ENCODE results near the gene BRD4. TPM values are rescaled to one million over a fixed set of nuclear protein-coding genes. Genes with fewer than 3 reads are reported as not detected.

The BRD4 gene
- total and polyA plus RNA-seq, 4 donors: 16.3 to 59.0 (median 40.2) TPM

- no peaks in the 10 kb centered on the region for H3K9me3 ChIP-seq (ENCODE audit: control insufficient read depth, insufficient read depth, low read length)
- no peak overlapping the region for H3K27ac ChIP-seq (ENCODE audit: low read depth, low read length)
- H3K27me3 ChIP-seq (ENCODE audit: control insufficient read depth, insufficient read depth, low read length): no peaks in the 10 kb centered on the region
- no peak overlapping the region for H3K4me3 ChIP-seq (ENCODE audit: low read depth, low read length)
- peaks cover 13% of the 10 kb centered on the region for H3K4me1 ChIP-seq (ENCODE audit: control insufficient read depth, insufficient read depth, low read length)
- 92% methylated on average over 20 of the region's 26 CpGs for WGBS (ENCODE audit: insufficient coverage)
- H3K36me3 ChIP-seq (ENCODE audit: control insufficient read depth, insufficient read depth, low read length): peaks cover 91% of the 10 kb centered on the region
- DNase-seq (ENCODE audit: low read depth in 4 of 6, low spot score in 6 of 6): no peak
Measured at GRCh38 chr19:15239337-15239949, 92.9 kb downstream of the BRD4 start.

GRCh38 chr19:15238639-15239155, 93.6 kb downstream of the BRD4 start:
- peaks cover 84% of the 10 kb centered on the region for H3K36me3 ChIP-seq (ENCODE audit: control insufficient read depth, insufficient read depth, low read length)
- H3K4me1 ChIP-seq (ENCODE audit: control insufficient read depth, insufficient read depth, low read length): peaks cover 13% of the 10 kb centered on the region
- WGBS (ENCODE audit: insufficient coverage): 90% methylated on average over 26 of the region's 29 CpGs
- no peaks in the 10 kb centered on the region for H3K9me3 ChIP-seq (ENCODE audit: control insufficient read depth, insufficient read depth, low read length)
- H3K27me3 ChIP-seq (ENCODE audit: control insufficient read depth, insufficient read depth, low read length): no peaks in the 10 kb centered on the region
- no peak for DNase-seq (ENCODE audit: low read depth in 4 of 6, low spot score in 6 of 6)
- no peak overlapping the region for H3K4me3 ChIP-seq (ENCODE audit: low read depth, low read length)
- H3K27ac ChIP-seq (ENCODE audit: low read depth, low read length): no peak overlapping the region

- Histone ChIP-seq H3K27ac (ENCODE audit: low read depth, low read length) (no peak overlapping the region), H3K4me3 (ENCODE audit: low read depth, low read length) (no peak overlapping the region), H3K36me3 (ENCODE audit: control insufficient read depth, insufficient read depth, low read length) (peaks cover 77% of the 10 kb centered on the region), H3K9me3 (ENCODE audit: control insufficient read depth, insufficient read depth, low read length) (no peaks in the 10 kb centered on the region), H3K27me3 (ENCODE audit: control insufficient read depth, insufficient read depth, low read length) (no peaks in the 10 kb centered on the region), H3K4me1 (ENCODE audit: control insufficient read depth, insufficient read depth, low read length) (peaks cover 19% of the 10 kb centered on the region)
- DNase-seq (ENCODE audit: low read depth in 4 of 6, low spot score in 6 of 6): no peak
- 82% methylated on average over 27 of the region's 42 CpGs for WGBS (ENCODE audit: insufficient coverage)
Measured at GRCh38 chr19:15237759-15238638, 94.3 kb downstream of the BRD4 start.

- no peaks in the 10 kb centered on the region for H3K9me3 ChIP-seq (ENCODE audit: control insufficient read depth, insufficient read depth, low read length)
- 100% methylated on average over 1 of the region's 9 CpGs for WGBS (ENCODE audit: insufficient coverage)
- no peaks in the 10 kb centered on the region for H3K27me3 ChIP-seq (ENCODE audit: control insufficient read depth, insufficient read depth, low read length)
- peaks cover 27% of the 10 kb centered on the region for H3K4me1 ChIP-seq (ENCODE audit: control insufficient read depth, insufficient read depth, low read length)
- H3K27ac ChIP-seq (ENCODE audit: low read depth, low read length): no peak overlapping the region
- peaks cover 67% of the 10 kb centered on the region for H3K36me3 ChIP-seq (ENCODE audit: control insufficient read depth, insufficient read depth, low read length)
- no peak for DNase-seq (ENCODE audit: low read depth in 4 of 6, low spot score in 6 of 6)
- no peak overlapping the region for H3K4me3 ChIP-seq (ENCODE audit: low read depth, low read length)
Measured at GRCh38 chr19:15236886-15237285, 95.5 kb downstream of the BRD4 start.

GRCh38 chr19:15235781-15236180, 96.6 kb downstream of the BRD4 start:
- Histone ChIP-seq H3K27me3 (ENCODE audit: control insufficient read depth, insufficient read depth, low read length) (no peaks in the 10 kb centered on the region), H3K27ac (ENCODE audit: low read depth, low read length) (no peak overlapping the region), H3K4me3 (ENCODE audit: low read depth, low read length) (no peak overlapping the region), H3K4me1 (ENCODE audit: control insufficient read depth, insufficient read depth, low read length) (peaks cover 25% of the 10 kb centered on the region), H3K9me3 (ENCODE audit: control insufficient read depth, insufficient read depth, low read length) (no peaks in the 10 kb centered on the region), H3K36me3 (ENCODE audit: control insufficient read depth, insufficient read depth, low read length) (peaks cover 58% of the 10 kb centered on the region)
- no CpG with 5 or more reads among the region's 2 CpGs for WGBS (ENCODE audit: insufficient coverage)
- no peak for DNase-seq (ENCODE audit: low read depth in 4 of 6, low spot score in 6 of 6)

GRCh38 chr19:15234431-15235130, 97.8 kb downstream of the BRD4 start:
- Histone ChIP-seq H3K4me3 (ENCODE audit: low read depth, low read length) (no peak overlapping the region), H3K27me3 (ENCODE audit: control insufficient read depth, insufficient read depth, low read length) (no peaks in the 10 kb centered on the region), H3K27ac (ENCODE audit: low read depth, low read length) (no peak overlapping the region), H3K4me1 (ENCODE audit: control insufficient read depth, insufficient read depth, low read length) (peaks cover 20% of the 10 kb centered on the region), H3K9me3 (ENCODE audit: control insufficient read depth, insufficient read depth, low read length) (no peaks in the 10 kb centered on the region), H3K36me3 (ENCODE audit: control insufficient read depth, insufficient read depth, low read length) (peaks cover 46% of the 10 kb centered on the region)
- WGBS (ENCODE audit: insufficient coverage): 68% methylated on average over 5 of the region's 10 CpGs
- DNase-seq (ENCODE audit: low read depth in 4 of 6, low spot score in 6 of 6): no peak

- no peaks in the 10 kb centered on the region for H3K27me3 ChIP-seq (ENCODE audit: control insufficient read depth, insufficient read depth, low read length)
- 92% methylated on average over 10 of the region's 10 CpGs for WGBS (ENCODE audit: insufficient coverage)
- peaks cover 20% of the 10 kb centered on the region for H3K4me1 ChIP-seq (ENCODE audit: control insufficient read depth, insufficient read depth, low read length)
- H3K9me3 ChIP-seq (ENCODE audit: control insufficient read depth, insufficient read depth, low read length): no peaks in the 10 kb centered on the region
- no peak overlapping the region for H3K27ac ChIP-seq (ENCODE audit: low read depth, low read length)
- H3K36me3 ChIP-seq (ENCODE audit: control insufficient read depth, insufficient read depth, low read length): peaks cover 21% of the 10 kb centered on the region
- no peak for DNase-seq (ENCODE audit: low read depth in 4 of 6, low spot score in 6 of 6)
- no peak overlapping the region for H3K4me3 ChIP-seq (ENCODE audit: low read depth, low read length)
Measured at GRCh38 chr19:15231271-15231670, 101.1 kb downstream of the BRD4 start.

GRCh38 chr19:15227261-15227660, 105.1 kb downstream of the BRD4 start:
- no peak overlapping the region for H3K27ac ChIP-seq (ENCODE audit: low read depth, low read length)
- H3K36me3 ChIP-seq (ENCODE audit: control insufficient read depth, insufficient read depth, low read length): peaks cover 8% of the 10 kb centered on the region
- H3K4me1 ChIP-seq (ENCODE audit: control insufficient read depth, insufficient read depth, low read length): peaks cover 33% of the 10 kb centered on the region
- 96% methylated on average over 6 of the region's 7 CpGs for WGBS (ENCODE audit: insufficient coverage)
- H3K27me3 ChIP-seq (ENCODE audit: control insufficient read depth, insufficient read depth, low read length): no peaks in the 10 kb centered on the region
- no peak overlapping the region for H3K4me3 ChIP-seq (ENCODE audit: low read depth, low read length)
- DNase-seq (ENCODE audit: low read depth in 4 of 6, low spot score in 6 of 6): no peak
- no peaks in the 10 kb centered on the region for H3K9me3 ChIP-seq (ENCODE audit: control insufficient read depth, insufficient read depth, low read length)

- WGBS (ENCODE audit: insufficient coverage): 83% methylated on average over 3 of the region's 7 CpGs
- Histone ChIP-seq H3K27ac (ENCODE audit: low read depth, low read length) (no peak overlapping the region), H3K27me3 (ENCODE audit: control insufficient read depth, insufficient read depth, low read length) (no peaks in the 10 kb centered on the region), H3K36me3 (ENCODE audit: control insufficient read depth, insufficient read depth, low read length) (peaks cover 6% of the 10 kb centered on the region), H3K4me3 (ENCODE audit: low read depth, low read length) (no peak overlapping the region), H3K4me1 (ENCODE audit: control insufficient read depth, insufficient read depth, low read length) (peaks cover 26% of the 10 kb centered on the region), H3K9me3 (ENCODE audit: control insufficient read depth, insufficient read depth, low read length) (no peaks in the 10 kb centered on the region)
- no peak for DNase-seq (ENCODE audit: low read depth in 4 of 6, low spot score in 6 of 6)
Measured at GRCh38 chr19:15225760-15226159, 106.6 kb downstream of the BRD4 start.
